ENCODE results near the gene PGAM5.

PGAM5 gene

DNA sequence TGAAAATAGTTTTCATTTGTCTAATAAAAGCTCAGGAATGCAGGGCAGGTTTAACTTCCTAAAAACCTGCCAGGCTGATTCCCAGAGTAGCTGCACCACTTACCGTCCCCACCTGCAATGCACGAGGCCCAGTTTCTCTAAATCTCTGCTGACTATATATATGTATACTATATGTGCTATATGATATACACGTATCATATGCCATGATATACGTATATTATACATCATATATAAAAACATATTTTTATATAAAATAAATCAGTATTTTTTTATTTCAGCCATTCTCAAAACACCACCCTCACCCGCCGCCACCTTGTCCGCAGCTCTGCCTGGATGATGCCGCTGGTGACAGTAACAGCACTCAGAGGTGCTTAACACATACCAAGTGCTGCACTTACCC lies 48.7 kb downstream of the PGAM5 start:
- no peak for TF ChIP-seq Cebpa-rat (IDR thresholded peaks at IDR 0.05)
- peak overlapping the region; percentile 88 to 99 (median 95); a peak in 16 of 22 replicates for H3K4me2 ChIP-seq
- no peaks in the 10 kb centered on the region for H3K27me3 ChIP-seq
- H4K20me1 ChIP-seq: peaks cover 65 to 71% (median 69%) of the 10 kb centered on the region in 11 experiments
- peaks cover 29 to 43% (median 34%) of the 10 kb centered on the region in 10 experiments for H3K4me1 ChIP-seq
- no peak overlapping the region for H3K27ac ChIP-seq
- H3K36me3 ChIP-seq: peaks cover 46 to 62% (median 61%) of the 10 kb centered on the region in 11 experiments
- 0 out of 20 replicates have a peak overlapping the region, but pooled peaks of 1 of the 10 experiments have one; percentile 95 for H3K4me3 ChIP-seq
- H3K9me3 ChIP-seq (replicated peaks in 1 of 11): no peaks in the 10 kb centered on the region
- peak overlapping the region in 1 of 11 experiments; percentile 34; a peak in 3 of 22 replicates for H3K9ac ChIP-seq

DNA sequence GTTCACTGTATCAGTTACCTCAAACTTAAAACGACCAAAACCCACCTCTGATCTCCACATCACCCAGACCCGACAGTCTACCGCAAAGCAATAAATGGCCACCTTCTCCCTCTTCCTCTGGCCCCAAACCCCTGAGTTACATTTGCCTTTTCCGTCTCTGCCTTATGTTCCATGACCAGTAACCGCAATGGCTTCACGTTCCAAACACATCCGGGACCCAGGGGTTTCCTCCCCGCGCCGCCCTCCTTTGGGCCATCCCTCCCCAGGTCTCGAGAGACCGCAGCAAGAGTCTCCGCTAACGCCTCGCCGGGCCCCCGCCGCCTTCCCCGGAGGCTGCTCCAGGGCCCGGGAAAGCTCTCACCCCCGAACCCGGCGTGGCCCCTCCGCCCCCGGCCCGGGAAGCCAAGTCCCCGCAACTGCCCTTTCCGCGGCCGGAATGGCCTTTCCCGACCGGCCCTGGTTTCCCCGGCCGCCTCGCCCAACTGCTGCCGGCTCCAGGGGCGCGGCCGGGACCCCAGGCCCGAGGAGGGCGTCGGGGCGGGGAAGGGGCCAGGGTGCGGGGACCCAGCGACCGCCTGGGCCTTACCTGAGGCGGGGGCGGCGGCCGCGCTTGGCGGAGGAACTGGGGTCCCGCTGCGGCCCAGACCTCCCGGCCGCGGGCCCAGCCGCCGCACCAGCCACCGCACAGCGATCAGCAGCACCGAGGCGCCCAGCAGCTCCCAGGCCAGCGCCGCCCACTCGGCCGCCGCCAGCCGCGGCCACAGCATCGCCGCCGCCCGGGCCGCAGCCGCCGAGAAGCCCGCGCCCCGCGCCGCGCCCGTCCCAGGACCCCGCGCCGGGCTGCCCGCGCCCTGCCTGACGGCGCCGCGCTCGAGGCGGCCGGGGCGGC lies 50.6 kb downstream of the PGAM5 start, which contains the start of gene ANKLE2:
ANKLE2 (minus strand) TSS at position 801 of the 889 bp plus-strand sequence; CDS start at position 767, 34 bp downstream.
- Histone ChIP-seq H3K27me3 (no peaks in the 10 kb centered on the region), H3K9ac (peak within 1 kb of the TSS; percentile 93 to 99 (median 97)), H3K36me3 (peaks cover 27 to 43% (median 41%) of the 10 kb centered on the region in 11 experiments), H3K9me3 (replicated peaks in 1 of 11) (no peaks in the 10 kb centered on the region), H3K4me2 (peak within 1 kb of the TSS; percentile 88 to 99 (median 96)), H3K27ac (peak within 1 kb of the TSS; percentile 90 to 97 (median 94)), H4K20me1 (peaks cover 46 to 52% (median 50%) of the 10 kb centered on the region in 11 experiments), H3K4me1 (peaks cover 48 to 62% (median 53%) of the 10 kb centered on the region in 10 experiments), H3K4me3 (peak within 1 kb of the TSS; percentile 89 to 99 (median 96))
- no peak for TF ChIP-seq Cebpa-rat (IDR thresholded peaks at IDR 0.05)

DNA sequence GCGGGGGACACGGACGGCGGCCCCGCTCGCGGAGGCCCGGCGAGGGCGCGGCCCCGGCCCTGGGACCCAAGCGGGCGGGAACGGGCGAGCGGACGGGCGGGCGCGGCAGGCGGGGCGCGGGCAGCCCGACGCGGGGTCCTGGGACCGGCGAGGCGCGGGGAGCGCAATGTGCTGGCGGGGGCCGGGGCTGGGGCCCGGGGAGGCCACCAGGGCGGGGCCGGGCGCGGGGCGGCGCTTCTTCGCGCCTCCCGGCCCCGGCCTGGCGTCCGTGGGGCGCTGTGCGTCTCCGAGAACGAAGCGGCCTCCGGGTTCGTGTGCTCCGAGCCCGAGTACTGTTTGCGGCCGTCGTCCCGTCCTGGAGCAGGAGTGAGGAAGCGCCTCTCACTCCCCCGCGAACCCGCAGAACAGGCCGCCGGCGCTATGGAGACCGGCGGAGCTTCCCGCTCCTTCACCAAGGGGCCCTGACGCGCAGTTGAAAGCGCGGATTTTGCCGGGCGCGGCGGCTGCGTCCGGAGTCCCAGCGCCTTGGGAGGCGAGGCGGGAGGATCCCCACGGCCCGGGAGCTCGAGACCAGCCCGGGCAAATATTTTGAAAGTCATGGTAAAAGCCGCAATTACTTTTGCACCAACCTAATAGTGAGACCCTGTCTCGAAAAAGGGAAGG lies 51.4 kb downstream of the PGAM5 start:
- H3K4me2 ChIP-seq: peak overlapping the region; percentile 88 to 99 (median 96)
- H4K20me1 ChIP-seq: peaks cover 38 to 44% (median 42%) of the 10 kb centered on the region in 11 experiments
- H3K27ac ChIP-seq: peak overlapping the region; percentile 90 to 97 (median 94)
- no peaks in the 10 kb centered on the region for H3K9me3 ChIP-seq (replicated peaks in 1 of 11)
- TF ChIP-seq Cebpa-rat (IDR thresholded peaks at IDR 0.05): no peak
- H3K4me3 ChIP-seq: peak overlapping the region; percentile 89 to 99 (median 96)
- peak overlapping the region; percentile 93 to 99 (median 97) for H3K9ac ChIP-seq
- H3K4me1 ChIP-seq: peaks cover 56 to 69% (median 61%) of the 10 kb centered on the region in 10 experiments
- peaks cover 19 to 36% (median 34%) of the 10 kb centered on the region in 11 experiments for H3K36me3 ChIP-seq
- H3K27me3 ChIP-seq: no peaks in the 10 kb centered on the region

- Histone ChIP-seq H3K4me3 (no peak overlapping the region), H3K9me3 (replicated peaks in 1 of 11) (no peaks in the 10 kb centered on the region), H3K27ac (peak overlapping the region in 7 of 11 experiments; percentile 8 to 93 (median 81); a peak in 9 of 22 replicates), H3K4me1 (peaks cover 77 to 84% (median 81%) of the 10 kb centered on the region in 10 experiments), H3K36me3 (peaks cover 0 to 17% (median 14%) of the 10 kb centered on the region in 11 experiments; a peak in 18 of 22 replicates), H4K20me1 (peaks cover 16 to 22% (median 20%) of the 10 kb centered on the region in 11 experiments), H3K9ac (peak overlapping the region in 3 of 11 experiments; percentile 27 to 75 (median 72); a peak in 2 of 22 replicates), H3K4me2 (peak overlapping the region; percentile 43 to 99 (median 92)), H3K27me3 (no peaks in the 10 kb centered on the region)
- TF ChIP-seq Cebpa-rat (IDR thresholded peaks at IDR 0.05): no peak
These were observed 53.6 kb downstream of the PGAM5 start for GRCh38 chr12:132764231-132764630.

GRCh38 chr12:132765361-132765760 lies 54.7 kb downstream of the PGAM5 start:
- peak overlapping the region in 3 of 10 experiments; percentile 2 to 41 (median 10); a peak in 4 of 20 replicates for H3K4me3 ChIP-seq
- peaks cover 0 to 11% (median 7%) of the 10 kb centered on the region in 11 experiments; a peak in 11 of 22 replicates for H3K36me3 ChIP-seq
- peak overlapping the region in 9 of 11 experiments; percentile 11 to 77 (median 74); a peak in 16 of 22 replicates for H3K9ac ChIP-seq
- H3K4me1 ChIP-seq: peaks cover 76 to 86% (median 82%) of the 10 kb centered on the region in 10 experiments
- no peaks in the 10 kb centered on the region for H3K9me3 ChIP-seq (replicated peaks in 1 of 11)
- no peak for TF ChIP-seq Cebpa-rat (IDR thresholded peaks at IDR 0.05)
- H3K27ac ChIP-seq: peak overlapping the region in 10 of 11 experiments; percentile 2 to 94 (median 84); a peak in 18 of 22 replicates
- no peaks in the 10 kb centered on the region for H3K27me3 ChIP-seq
- peaks cover 5 to 11% (median 9%) of the 10 kb centered on the region in 11 experiments for H4K20me1 ChIP-seq
- peak overlapping the region; percentile 88 to 99 (median 94) for H3K4me2 ChIP-seq

DNA sequence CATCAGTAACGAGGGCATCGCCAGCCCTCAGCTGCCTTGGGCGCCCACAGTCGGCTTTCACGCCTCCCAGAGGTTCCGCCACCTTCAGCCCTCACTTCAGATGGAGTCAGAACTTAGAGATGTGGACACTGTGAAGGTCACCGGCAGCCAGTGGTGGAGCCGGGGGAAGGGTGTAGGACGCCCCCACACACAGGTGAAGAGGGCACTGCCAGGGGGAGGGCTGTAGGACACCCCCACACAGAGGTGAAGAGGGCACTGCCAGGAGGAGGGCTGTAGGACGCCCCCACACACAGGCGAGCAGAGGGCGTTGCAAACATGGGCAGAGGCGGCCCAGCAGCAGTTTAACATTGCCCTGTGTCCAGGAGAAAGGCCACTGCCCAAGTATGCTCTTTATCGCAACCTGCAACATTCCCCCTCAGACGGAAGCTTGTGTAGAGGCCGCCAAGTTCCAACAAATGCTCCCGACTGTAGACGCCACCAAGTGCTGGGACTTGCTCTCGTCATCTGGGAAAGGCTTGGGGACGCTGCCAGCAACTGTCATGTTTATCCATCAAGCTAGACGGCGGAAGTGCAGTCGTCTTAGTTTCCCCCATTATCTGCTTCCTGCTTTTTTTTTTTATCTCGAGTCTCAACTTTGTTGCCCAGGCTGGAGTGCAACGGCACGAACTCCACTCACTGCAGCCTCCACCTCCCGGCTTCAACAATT lies 55.9 kb downstream of the PGAM5 start:
- Histone ChIP-seq H3K4me1 (peaks cover 86 to 92% (median 90%) of the 10 kb centered on the region in 10 experiments), H3K9me3 (replicated peaks in 1 of 11) (no peaks in the 10 kb centered on the region), H3K27me3 (no peaks in the 10 kb centered on the region), H3K36me3 (peaks cover 0 to 14% (median 10%) of the 10 kb centered on the region in 11 experiments; a peak in 15 of 22 replicates), H3K9ac (peak overlapping the region; percentile 65 to 77 (median 73)), H4K20me1 (peaks cover 0 to 2% (median 0%) of the 10 kb centered on the region in 11 experiments; a peak in 1 of 22 replicates), H3K4me3 (peak overlapping the region; percentile 4 to 53 (median 36); a peak in 14 of 20 replicates), H3K27ac (peak overlapping the region; percentile 55 to 94 (median 83)), H3K4me2 (peak overlapping the region; percentile 88 to 99 (median 94))
- no peak for TF ChIP-seq Cebpa-rat (IDR thresholded peaks at IDR 0.05)

DNA sequence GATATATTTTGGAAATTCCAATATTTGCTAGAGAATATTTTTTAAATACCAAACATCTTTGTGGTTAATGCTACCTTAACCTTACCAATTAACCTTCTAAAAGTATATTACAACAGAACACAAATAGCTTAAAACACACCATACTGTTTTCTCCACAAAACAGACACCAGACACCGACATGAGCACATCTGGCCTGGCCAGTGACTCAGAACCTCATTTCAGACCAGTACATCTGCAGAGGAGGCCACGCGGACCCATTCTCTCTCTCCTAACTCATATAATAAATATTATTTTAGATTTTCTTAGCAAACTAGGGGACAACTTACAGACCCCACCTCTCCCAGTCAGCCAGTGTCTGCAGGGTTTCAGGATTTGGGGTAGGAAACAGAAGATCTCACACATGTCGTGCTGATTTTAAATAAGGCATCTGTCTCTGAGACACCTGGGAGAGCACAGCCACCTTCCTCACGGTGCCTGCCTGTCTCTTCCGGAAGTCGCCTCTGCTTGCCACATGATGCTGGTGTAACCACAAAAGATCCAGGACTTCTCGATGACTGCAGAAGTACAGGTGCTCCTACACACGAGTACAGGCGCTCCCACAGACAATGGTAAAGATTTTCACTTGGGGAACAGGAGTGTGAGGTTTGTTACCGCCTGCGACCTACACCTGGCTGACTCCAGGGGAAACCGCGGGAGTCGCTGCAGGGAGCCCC lies 60.6 kb downstream of the PGAM5 start:
- no peak for TF ChIP-seq Cebpa-rat (IDR thresholded peaks at IDR 0.05)
- Histone ChIP-seq H3K9ac (peak overlapping the region; percentile 35 to 79 (median 63)), H3K27ac (peak overlapping the region; percentile 66 to 94 (median 84); a peak in 21 of 22 replicates), H3K4me3 (peak overlapping the region in 6 of 10 experiments; percentile 6 to 28 (median 16); a peak in 4 of 20 replicates), H4K20me1 (peaks cover 0 to 42% (median 20%) of the 10 kb centered on the region in 11 experiments; a peak in 12 of 22 replicates), H3K27me3 (no peaks in the 10 kb centered on the region), H3K4me2 (peak overlapping the region; percentile 72 to 99 (median 94)), H3K9me3 (replicated peaks in 1 of 11) (no peaks in the 10 kb centered on the region), H3K36me3 (peaks cover 37 to 62% (median 53%) of the 10 kb centered on the region in 11 experiments), H3K4me1 (peaks cover 74 to 88% (median 86%) of the 10 kb centered on the region in 10 experiments)
